ENCODE data around the gene ZNF668.

DNA sequence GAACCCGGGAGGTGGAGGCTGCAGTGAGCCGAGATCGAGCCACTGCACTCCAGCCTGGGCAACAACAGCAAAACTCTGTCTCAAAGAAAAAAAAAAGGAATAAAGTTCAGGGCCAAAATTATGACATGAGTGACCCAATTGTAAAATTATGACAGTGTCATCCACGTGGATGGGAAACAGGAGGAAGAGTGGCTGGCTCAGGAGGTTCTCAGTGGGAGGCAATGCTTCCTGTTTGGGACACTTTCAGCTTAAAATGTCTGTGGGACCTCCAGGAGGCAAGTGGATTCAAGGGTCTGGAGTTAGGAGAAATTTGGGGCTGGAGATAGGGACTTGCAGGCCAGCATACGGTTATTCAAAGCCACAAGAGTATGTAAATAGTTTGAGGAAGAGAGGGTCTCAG is 48.7 kb downstream of the ZNF668 start:
- TF ChIP-seq, protein P1, sequence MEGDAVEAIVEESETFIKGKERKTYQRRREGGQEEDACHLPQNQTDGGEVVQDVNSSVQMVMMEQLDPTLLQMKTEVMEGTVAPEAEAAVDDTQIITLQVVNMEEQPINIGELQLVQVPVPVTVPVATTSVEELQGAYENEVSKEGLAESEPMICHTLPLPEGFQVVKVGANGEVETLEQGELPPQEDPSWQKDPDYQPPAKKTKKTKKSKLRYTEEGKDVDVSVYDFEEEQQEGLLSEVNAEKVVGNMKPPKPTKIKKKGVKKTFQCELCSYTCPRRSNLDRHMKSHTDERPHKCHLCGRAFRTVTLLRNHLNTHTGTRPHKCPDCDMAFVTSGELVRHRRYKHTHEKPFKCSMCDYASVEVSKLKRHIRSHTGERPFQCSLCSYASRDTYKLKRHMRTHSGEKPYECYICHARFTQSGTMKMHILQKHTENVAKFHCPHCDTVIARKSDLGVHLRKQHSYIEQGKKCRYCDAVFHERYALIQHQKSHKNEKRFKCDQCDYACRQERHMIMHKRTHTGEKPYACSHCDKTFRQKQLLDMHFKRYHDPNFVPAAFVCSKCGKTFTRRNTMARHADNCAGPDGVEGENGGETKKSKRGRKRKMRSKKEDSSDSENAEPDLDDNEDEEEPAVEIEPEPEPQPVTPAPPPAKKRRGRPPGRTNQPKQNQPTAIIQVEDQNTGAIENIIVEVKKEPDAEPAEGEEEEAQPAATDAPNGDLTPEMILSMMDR (IDR thresholded peaks at IDR 0.05), result no peak
- TF ChIP-seq POLR2A (IDR thresholded peaks at IDR 0.05), result no peak
